HG03354 (cell line): ENCODE measurements around the gene EDN1.

Experiments used
- ATAC-seq: cut with Tn5 transposase; IDR thresholded peaks from one replicate; pipeline ENCODE4 v1.9.1; 2021; ENCODE audit warnings: mild to moderate bottlenecking; ENCODE audit not compliant: unreplicated experiment, poor library complexity, severe bottlenecking

The EDN1 gene

GRCh38 chr6:12266571-12266970 lies 23.6 kb upstream of the EDN1 start:
- no peak for ATAC-seq

- ATAC-seq, result no peak
Measured at GRCh38 chr6:12269110-12269509, 21.1 kb upstream of the EDN1 start.

- no peak for ATAC-seq
Measured at GRCh38 chr6:12270551-12271230, 19.5 kb upstream of the EDN1 start.

GRCh38 chr6:12271594-12271993 lies 18.6 kb upstream of the EDN1 start:
- no peak for ATAC-seq

- ATAC-seq, result no peak
Measured at GRCh38 chr6:12271997-12272396, 18.2 kb upstream of the EDN1 start.

- no peak for ATAC-seq
Measured at GRCh38 chr6:12275107-12275506, 15.1 kb upstream of the EDN1 start.

- ATAC-seq, result no peak
Measured at GRCh38 chr6:12276930-12277315, 13.2 kb upstream of the EDN1 start.

- no peak for ATAC-seq
Measured at GRCh38 chr6:12277386-12277785, 12.8 kb upstream of the EDN1 start.

GRCh38 chr6:12278915-12279314 lies 11.2 kb upstream of the EDN1 start:
- ATAC-seq, result no peak

- no peak for ATAC-seq
Measured at GRCh38 chr6:12279322-12280091, 10.7 kb upstream of the EDN1 start.

GRCh38 chr6:12280458-12280857 lies 9.7 kb upstream of the EDN1 start:
- ATAC-seq, result no peak

- no peak for ATAC-seq
Measured at GRCh38 chr6:12280902-12281301, 9.3 kb upstream of the EDN1 start.

GRCh38 chr6:12283904-12284303 lies 6.3 kb upstream of the EDN1 start:
- no peak for ATAC-seq

- no peak for ATAC-seq
Measured at GRCh38 chr6:12286373-12287110, 3.6 kb upstream of the EDN1 start.

GRCh38 chr6:12288211-12288618 lies 1.9 kb upstream of the EDN1 start:
- ATAC-seq, result no peak

GRCh38 chr6:12288914-12289313 lies 1.2 kb upstream of the EDN1 start:
- no peak for ATAC-seq

GRCh38 chr6:12289365-12289919 lies 719 bp upstream of the EDN1 start:
- peak; percentile 34 for ATAC-seq

GRCh38 chr6:12291071-12291838 lies 1.1 kb downstream of the EDN1 start:
- ATAC-seq, result no peak

GRCh38 chr6:12291839-12292604 lies 1.9 kb downstream of the EDN1 start:
- no peak for ATAC-seq
